COLO829 (cell line): ENCODE data around the gene CBX5.
"Not testable (repeated sequence)": the region's sequence is repeated elsewhere in the genome, so short reads cannot be mapped to it uniquely, and the experiment has no call there.

ENCODE experiments used
- DNase-seq: peaks from one replicate; pipeline ENCODE4 v3.0.0; 2012; ENCODE audit warnings: low spot score

CBX5 gene

GRCh38 chr12:54197010-54197409 lies 82.9 kb downstream of the CBX5 start:
- DNase-seq, result no peak

- no peak for DNase-seq
Measured at GRCh38 chr12:54196396-54196795, 83.5 kb downstream of the CBX5 start.

GRCh38 chr12:54195737-54196347 lies 84.1 kb downstream of the CBX5 start:
- DNase-seq, result peak; percentile 62

- DNase-seq, result no peak
Measured at GRCh38 chr12:54195080-54195736, 84.7 kb downstream of the CBX5 start.

- DNase-seq, result not testable (repeated sequence)
Measured at GRCh38 chr12:54194611-54195010, 85.3 kb downstream of the CBX5 start.

- no peak for DNase-seq
Measured at GRCh38 chr12:54193434-54193833, 86.5 kb downstream of the CBX5 start.

- peak; percentile 89 for DNase-seq
Measured at GRCh38 chr12:54191550-54192022, 88.3 kb downstream of the CBX5 start.

- no peak for DNase-seq
Measured at GRCh38 chr12:54191126-54191525, 88.8 kb downstream of the CBX5 start.

GRCh38 chr12:54189198-54189539 lies 90.8 kb downstream of the CBX5 start:
- DNase-seq, result no peak

- no peak for DNase-seq
Measured at GRCh38 chr12:54187075-54187474, 92.8 kb downstream of the CBX5 start.

GRCh38 chr12:54185919-54186318 lies 94.0 kb downstream of the CBX5 start:
- no peak for DNase-seq

- DNase-seq, result not testable (repeated sequence)
Measured at GRCh38 chr12:54185297-54185696, 94.6 kb downstream of the CBX5 start.

GRCh38 chr12:54184024-54184805 lies 95.7 kb downstream of the CBX5 start:
- DNase-seq, result no peak

- no peak for DNase-seq
Measured at GRCh38 chr12:54182981-54183380, 96.9 kb downstream of the CBX5 start.

GRCh38 chr12:54182086-54182485 lies 97.8 kb downstream of the CBX5 start:
- DNase-seq, result no peak
